Stimulated activated naive CD8-positive, alpha-beta T cell treated with anti-CD3 and anti-CD28 coated beads, Interleukin-15, Interleukin-2, amounts not matched to agents 100 ng/mL and 50 ng/mL, for 24 hours (primary cell): Measurements from ENCODE around the gene FASTK.
"Not testable (repeated sequence)": the region's sequence is repeated elsewhere in the genome, so short reads cannot be mapped to it uniquely, and the experiment has no call there.

Source experiments
- H3K27ac Mint-ChIP-seq: one replicate; pipeline ENCODE4 v1.8.0; 2021; ENCODE audit warnings: mild to moderate bottlenecking, mixed read lengths
- H3K27me3 Mint-ChIP-seq: one replicate; pipeline ENCODE4 v1.8.0; 2021; ENCODE audit warnings: mixed read lengths
- H3K36me3 Mint-ChIP-seq: one replicate; pipeline ENCODE4 v1.8.0; 2021; ENCODE audit warnings: low read depth, mixed read lengths
- H3K4me1 Mint-ChIP-seq: one replicate; pipeline ENCODE4 v1.8.0; 2021; ENCODE audit warnings: low read depth, mixed read lengths
- H3K4me3 Mint-ChIP-seq: one replicate; pipeline ENCODE4 v1.8.0; 2021; ENCODE audit warnings: mild to moderate bottlenecking, mixed read lengths
- H3K9me3 Mint-ChIP-seq: one replicate; pipeline ENCODE4 v1.8.0; 2021; ENCODE audit warnings: mixed read lengths

The FASTK gene

DNA sequence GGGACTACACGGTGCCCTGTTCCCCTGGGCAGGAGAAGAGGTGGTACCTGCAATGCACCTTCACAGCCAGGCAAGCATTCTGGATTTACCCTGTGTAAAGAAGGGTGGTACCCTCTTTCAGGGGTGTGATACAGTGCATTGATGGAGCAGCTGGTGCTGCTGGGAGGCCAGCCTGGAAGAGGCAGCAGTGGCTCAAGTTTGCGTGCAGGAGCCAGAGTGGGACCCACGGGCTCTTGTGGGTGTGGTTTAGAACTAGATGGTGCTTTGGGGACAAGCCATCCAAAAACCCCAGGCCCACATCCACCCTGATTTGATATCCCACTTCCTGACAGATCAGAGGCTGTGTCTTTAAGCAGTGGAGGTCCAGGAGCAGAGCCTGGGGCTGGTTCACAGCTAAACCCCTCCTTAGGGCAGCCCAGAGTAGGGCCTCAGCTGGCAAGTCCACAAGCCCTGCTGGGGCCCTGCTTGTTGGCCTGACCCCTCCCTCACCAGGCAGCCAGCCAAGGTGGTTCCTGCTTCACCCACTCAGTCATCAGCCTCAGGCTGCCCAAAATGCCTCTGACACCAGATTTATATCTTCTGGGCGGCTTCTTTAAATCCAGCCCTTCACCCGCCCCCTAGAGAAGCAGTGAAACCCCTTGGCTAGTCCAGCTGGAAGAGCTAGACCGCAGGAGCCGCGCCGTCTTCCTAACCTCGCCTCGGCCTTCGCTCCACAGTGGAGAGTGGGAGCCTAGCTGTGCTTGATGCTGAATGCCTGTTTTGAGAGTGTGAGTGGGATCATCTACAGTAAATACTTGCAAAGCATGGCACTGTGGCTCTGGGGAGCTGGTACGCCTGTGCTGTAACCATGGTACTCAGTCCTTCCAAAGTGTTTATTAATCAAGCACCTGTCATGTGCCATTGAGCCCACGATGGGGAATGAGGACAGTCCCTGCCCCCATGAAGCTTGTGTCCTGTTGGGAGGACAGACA, 33.7 kb downstream of the FASTK start:
- Mint-ChIP-seq H3K4me3 (no peak overlapping the region), H3K4me1 (no peaks in the 10 kb centered on the region), H3K36me3 (no peaks in the 10 kb centered on the region), H3K27ac (no peak overlapping the region), H3K27me3 (no peaks in the 10 kb centered on the region), H3K9me3 (no peaks in the 10 kb centered on the region)

DNA sequence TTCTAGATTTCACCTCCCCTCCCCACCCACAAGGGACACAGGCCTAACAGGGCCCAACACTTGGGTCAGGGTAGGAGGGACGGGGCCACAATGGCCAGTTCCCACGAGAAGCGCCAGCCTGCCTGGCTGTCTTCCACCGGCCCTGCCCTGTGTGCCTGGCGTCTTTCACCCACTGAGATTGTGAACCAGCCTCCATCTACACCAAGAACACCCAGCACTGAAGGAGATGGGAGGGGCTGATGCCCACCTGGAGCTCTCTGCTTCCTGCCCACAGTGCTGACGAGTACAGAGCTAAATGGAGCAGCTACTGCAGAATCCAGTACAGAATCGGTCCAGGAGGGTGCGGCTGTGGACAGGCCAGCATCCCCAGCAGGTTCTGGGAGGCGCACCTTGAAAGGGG, 34.6 kb downstream of the FASTK start:
- H3K4me1 Mint-ChIP-seq, result no peaks in the 10 kb centered on the region
- no peaks in the 10 kb centered on the region for H3K9me3 Mint-ChIP-seq
- H3K4me3 Mint-ChIP-seq, result no peak overlapping the region
- H3K27me3 Mint-ChIP-seq, result no peaks in the 10 kb centered on the region
- no peak overlapping the region for H3K27ac Mint-ChIP-seq
- no peaks in the 10 kb centered on the region for H3K36me3 Mint-ChIP-seq

DNA sequence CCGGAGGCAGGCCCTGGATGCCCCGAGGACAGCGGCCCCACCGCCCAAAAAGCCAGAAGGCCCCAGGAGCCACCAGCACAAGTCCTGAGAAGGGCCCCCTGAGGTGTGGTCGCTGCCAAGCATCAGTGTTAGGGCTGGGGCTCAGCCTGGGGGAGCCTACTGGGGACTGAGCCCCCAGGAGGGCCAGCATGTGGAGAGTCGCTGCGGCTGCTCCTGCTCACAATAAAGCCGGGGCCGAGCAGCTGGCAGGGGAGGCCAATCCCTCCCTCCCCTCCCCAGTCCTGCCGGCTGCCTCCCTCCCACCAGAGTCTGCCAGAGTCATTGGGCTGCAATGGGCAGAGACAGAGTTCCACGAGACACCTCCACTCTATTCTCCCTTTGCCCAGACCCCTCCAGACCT, 35.3 kb downstream of the FASTK start:
- Mint-ChIP-seq H3K9me3 (no peaks in the 10 kb centered on the region), H3K4me1 (no peaks in the 10 kb centered on the region), H3K27ac (no peak overlapping the region), H3K27me3 (no peaks in the 10 kb centered on the region), H3K36me3 (no peaks in the 10 kb centered on the region), H3K4me3 (no peak overlapping the region)

DNA sequence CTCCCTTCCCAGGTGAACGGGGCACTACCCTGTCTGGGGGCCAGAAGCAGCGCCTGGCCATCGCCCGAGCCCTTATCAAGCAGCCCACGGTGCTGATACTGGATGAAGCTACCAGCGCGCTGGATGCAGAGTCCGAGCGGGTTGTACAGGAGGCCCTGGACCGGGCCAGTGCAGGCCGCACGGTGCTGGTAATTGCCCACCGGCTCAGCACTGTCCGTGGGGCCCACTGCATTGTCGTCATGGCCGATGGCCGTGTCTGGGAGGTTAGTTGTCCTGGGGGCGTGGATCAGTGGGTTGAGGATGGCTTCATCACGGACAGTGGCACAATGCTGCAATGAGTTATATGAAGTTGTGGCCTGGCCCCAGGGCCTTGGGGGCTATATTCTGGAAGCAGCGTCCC, 36.6 kb downstream of the FASTK start:
- no peaks in the 10 kb centered on the region for H3K36me3 Mint-ChIP-seq
- H3K4me3 Mint-ChIP-seq, result no peak overlapping the region
- H3K27ac Mint-ChIP-seq, result no peak overlapping the region
- no peaks in the 10 kb centered on the region for H3K9me3 Mint-ChIP-seq
- H3K4me1 Mint-ChIP-seq, result peaks cover 13% of the 10 kb centered on the region
- H3K27me3 Mint-ChIP-seq, result no peaks in the 10 kb centered on the region

DNA sequence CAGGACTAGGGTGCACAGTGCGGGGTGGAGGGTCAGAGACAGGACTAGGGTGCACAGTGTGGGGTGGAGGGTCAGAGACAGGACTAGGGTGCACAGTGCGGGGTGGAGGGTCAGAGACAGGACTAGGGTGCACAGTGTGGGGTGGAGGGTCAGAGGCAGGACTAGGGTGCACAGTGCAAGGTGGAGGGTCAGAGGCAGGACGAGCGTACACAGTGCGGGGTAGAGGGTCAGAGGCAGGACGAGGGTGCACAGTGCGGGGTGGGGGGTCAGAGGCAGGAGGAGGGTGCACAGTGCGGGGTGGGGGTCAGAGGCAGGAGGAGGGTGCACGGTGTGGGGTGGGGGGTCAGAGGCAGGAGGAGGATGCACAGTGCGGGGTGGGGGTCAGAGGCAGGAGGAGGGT, 37.2 kb downstream of the FASTK start:
- not testable (repeated sequence) for H3K36me3 Mint-ChIP-seq, H3K27me3 Mint-ChIP-seq, H3K27ac Mint-ChIP-seq, H3K9me3 Mint-ChIP-seq, H3K4me3 Mint-ChIP-seq
- H3K4me1 Mint-ChIP-seq, result peaks cover 18% of the 10 kb centered on the region

DNA sequence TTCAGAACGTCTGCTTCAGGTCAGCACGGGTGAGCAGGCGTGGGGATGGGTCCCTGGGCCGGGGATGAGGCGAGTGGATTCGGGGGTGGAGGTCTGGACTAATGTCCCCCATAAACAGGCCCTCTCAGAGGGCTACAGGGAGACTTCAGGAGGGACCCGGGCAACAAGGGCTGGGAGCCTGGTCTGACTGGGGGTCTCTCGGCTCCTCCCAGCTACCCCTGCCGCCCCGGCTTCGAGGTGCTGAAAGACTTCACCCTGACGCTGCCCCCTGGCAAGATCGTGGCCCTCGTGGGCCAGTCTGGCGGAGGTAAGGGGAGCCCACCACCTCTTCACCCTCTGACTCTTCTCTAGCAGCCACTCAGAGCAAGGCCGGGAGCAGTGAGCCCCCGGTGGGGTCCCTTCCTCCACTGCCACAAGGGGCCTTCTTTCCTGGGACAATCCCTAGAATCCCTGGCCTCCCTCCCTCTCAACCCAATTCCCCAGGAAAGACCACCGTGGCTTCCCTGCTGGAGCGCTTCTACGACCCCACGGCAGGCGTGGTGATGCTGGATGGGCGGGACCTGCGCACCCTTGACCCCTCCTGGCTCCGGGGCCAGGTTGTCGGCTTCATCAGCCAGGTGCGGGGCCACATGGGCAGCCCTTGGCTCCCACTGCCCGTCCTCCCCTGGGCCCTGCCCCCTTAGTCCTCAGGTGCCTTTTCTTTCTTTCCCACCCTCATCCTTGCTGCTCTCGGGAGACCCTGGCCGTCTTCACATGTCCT, 39.8 kb downstream of the FASTK start:
- Mint-ChIP-seq H3K9me3 (no peaks in the 10 kb centered on the region), H3K36me3 (no peaks in the 10 kb centered on the region), H3K4me3 (no peak overlapping the region), H3K27ac (no peak overlapping the region), H3K27me3 (no peaks in the 10 kb centered on the region), H3K4me1 (peaks cover 25% of the 10 kb centered on the region)

DNA sequence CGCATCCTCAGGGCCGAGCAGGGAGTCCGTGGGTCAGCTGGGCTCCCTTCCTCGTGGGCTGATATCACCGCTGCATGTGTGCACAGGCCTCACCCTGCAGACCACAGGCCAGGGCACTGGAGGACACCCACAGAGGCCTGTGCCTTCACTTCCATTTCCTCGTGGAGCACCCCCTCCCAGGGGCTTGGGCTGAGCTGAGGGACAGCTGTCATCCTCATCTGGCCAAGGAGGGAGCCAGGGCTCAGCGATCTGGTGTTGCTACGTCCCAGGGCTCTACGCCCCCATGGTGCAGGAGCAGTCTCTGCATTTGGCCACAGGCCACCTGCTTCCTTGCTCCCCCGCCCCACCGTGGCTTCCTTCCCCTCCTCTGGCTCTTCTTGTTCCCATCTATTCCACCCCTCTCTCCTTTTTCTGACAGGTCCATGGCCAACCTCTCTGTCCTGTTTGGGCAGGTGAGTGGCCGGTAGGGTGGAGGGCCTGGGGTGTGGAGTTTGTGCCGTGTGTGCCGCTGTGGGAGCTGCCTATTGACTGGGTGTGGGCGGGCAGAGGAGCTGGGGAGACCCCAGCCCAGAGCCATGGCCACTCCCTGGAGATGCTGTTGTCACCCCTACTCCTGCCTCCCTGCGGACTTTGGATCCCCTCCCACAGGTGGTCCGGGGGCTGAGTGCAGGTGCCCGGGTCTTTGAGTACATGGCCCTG, 40.6 kb downstream of the FASTK start:
- H3K27ac Mint-ChIP-seq, result peak overlapping the region; percentile 91

DNA sequence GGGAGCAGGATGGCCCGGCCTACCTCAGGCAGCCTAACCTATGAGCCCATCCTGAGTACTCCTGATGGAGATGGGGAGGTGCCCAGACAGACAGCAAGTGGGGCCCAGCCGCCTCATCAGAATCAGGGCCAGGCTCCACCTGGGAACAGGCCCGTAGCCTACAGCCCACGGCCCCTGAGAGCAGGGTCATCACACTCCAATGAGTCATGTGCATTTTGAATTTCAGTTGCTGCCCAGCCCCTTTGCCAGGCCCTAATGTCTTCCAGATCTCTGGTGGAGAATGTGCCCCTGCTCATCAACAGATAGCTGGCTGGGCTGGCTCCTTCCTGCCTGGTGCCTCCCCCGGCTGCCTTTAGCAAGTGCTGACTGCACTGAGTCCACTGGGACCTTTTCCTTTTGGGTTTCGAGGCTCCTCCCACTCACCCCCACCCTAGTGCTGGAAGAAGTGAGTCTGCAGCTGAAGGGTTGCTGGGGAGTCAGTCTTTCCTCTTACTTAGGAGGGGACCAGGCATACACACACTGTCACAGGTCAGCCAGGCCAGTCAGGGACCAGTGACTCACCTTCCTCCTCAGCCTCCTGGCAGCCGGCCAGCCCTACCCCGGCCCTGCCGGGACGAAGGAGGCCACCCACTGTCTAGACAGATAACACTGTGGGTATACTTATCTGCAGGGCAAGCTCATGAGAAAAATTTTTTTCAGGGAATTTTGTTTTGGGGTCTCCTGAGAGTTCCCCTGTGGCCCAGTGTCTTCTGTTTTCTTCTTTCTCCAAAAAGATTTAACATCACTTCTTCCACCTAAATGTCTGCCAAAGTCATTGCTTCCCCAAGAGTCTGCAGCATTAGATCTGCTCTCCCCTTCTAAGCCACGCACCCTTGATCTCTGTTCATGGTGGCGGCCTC, 41.4 kb downstream of the FASTK start:
- Mint-ChIP-seq H3K36me3 (no peaks in the 10 kb centered on the region), H3K27me3 (no peaks in the 10 kb centered on the region), H3K4me1 (peaks cover 25% of the 10 kb centered on the region), H3K4me3 (peak overlapping the region; percentile 56), H3K9me3 (no peaks in the 10 kb centered on the region), H3K27ac (peak overlapping the region; percentile 91)

More for the DNA sequence above, 40.6 kb downstream of the FASTK start:
- peaks cover 25% of the 10 kb centered on the region for H3K4me1 Mint-ChIP-seq
- H3K36me3 Mint-ChIP-seq, result no peaks in the 10 kb centered on the region
- H3K9me3 Mint-ChIP-seq, result no peaks in the 10 kb centered on the region
- H3K4me3 Mint-ChIP-seq, result peak overlapping the region; percentile 56
- H3K27me3 Mint-ChIP-seq, result no peaks in the 10 kb centered on the region

DNA sequence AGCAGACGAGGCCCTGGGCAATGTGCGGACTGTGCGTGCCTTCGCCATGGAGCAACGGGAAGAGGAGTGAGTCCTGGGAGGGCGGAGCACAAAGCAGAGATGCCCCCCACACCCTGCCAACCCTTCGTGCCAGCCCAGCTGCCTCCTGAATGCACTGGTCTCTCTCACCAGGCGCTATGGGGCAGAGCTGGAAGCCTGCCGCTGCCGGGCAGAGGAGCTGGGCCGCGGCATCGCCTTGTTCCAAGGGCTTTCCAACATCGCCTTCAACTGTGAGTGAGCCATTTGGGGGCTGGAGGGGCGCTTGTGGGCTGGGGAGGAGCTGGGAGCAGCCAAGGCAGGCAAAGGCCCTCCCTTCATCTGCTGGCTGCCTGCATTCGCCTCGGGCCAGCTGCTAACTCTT, 44.7 kb downstream of the FASTK start:
- no peak overlapping the region for H3K4me3 Mint-ChIP-seq
- no peaks in the 10 kb centered on the region for H3K9me3 Mint-ChIP-seq
- H3K4me1 Mint-ChIP-seq, result peaks cover 25% of the 10 kb centered on the region
- H3K27me3 Mint-ChIP-seq, result no peaks in the 10 kb centered on the region
- H3K36me3 Mint-ChIP-seq, result peaks cover 5% of the 10 kb centered on the region
- H3K27ac Mint-ChIP-seq, result peak overlapping the region; percentile 45

DNA sequence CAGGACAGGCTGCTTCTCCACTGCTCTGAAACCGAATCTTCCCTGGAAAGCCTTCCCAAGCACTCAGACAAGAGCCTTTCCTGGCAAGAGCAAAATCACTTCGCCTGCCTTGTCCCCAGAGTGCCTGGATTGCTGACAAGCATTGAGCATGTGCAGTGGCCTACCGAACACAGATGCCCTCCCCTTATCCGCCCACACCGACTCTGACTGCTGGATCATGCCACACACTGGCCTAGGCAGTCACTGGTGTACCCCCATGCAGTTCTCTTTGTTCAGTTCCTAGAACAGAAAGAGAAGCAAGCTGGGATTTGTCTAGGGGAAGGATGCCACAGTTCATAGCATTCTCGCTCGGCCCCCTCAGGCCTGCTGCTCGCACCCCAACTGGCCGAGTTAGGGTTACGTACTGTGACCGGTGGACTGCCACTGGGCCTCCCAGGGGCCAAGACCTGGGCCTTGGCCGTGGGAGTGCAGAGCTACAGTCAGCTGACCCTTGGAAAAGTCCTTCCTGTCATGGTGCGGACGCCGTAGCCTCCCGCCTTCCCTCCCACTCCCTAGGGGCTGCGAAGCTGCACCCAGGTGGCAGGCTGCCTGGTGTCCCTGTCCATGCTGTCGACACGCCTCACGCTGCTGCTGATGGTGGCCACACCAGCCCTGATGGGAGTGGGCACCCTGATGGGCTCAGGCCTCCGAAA, 45.4 kb downstream of the FASTK start:
- Mint-ChIP-seq H3K4me1 (peaks cover 24% of the 10 kb centered on the region), H3K27me3 (no peaks in the 10 kb centered on the region), H3K27ac (no peak overlapping the region), H3K9me3 (no peaks in the 10 kb centered on the region), H3K4me3 (no peak overlapping the region), H3K36me3 (peaks cover 5% of the 10 kb centered on the region)

DNA sequence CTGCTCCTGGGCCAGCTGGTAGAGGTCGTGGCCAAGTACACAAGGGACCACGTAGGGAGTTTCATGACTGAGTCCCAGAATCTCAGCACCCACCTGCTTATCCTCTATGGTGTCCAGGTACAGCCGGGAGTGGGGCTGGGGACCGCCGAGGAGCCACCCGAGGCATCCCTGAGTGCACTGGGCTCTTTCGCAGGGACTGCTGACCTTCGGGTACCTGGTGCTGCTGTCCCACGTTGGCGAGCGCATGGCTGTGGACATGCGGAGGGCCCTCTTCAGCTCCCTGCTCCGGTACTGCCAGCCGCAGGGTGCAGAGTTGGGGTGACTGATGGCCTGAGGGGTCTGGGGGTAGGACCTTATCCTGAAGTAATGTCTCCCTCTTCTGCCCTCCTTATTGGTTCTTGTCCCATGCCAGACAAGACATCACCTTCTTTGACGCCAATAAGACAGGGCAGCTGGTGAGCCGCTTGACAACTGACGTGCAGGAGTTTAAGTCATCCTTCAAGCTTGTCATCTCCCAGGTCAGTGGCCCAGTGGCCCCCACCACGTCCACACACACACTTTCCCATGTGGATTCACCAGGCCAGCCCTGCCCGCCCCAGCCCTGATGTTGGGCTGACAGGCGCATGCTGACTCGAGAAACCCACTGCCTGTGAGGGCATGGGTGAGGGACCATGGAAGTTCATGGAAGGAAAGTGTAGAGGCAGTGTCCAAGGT, 46.1 kb downstream of the FASTK start:
- Mint-ChIP-seq H3K4me1 (peaks cover 23% of the 10 kb centered on the region), H3K27me3 (no peaks in the 10 kb centered on the region), H3K27ac (no peak overlapping the region), H3K9me3 (no peaks in the 10 kb centered on the region), H3K36me3 (peaks cover 9% of the 10 kb centered on the region), H3K4me3 (no peak overlapping the region)

DNA sequence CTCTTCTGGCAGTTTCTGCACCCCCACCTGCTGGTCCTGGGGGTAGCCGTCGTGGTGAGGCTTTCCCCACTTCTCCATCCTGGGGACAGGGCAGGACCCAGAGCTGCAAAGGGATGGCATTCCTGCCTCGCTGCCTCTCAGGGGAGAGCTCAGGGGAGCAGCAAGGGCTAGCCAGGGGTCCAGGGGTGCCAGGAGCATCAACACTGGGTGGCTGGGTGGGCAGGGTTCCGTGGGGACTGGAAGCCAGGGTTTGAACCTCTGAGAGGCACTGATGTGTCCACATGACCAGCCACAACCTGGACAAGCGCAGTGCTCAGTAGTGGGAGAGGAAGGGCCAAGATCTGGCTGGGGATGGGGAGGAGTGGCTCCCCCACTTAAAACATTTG, 46.8 kb downstream of the FASTK start:
- no peaks in the 10 kb centered on the region for H3K9me3 Mint-ChIP-seq
- H3K27ac Mint-ChIP-seq, result no peak overlapping the region
- H3K4me3 Mint-ChIP-seq, result no peak overlapping the region
- peaks cover 13% of the 10 kb centered on the region for H3K36me3 Mint-ChIP-seq
- no peaks in the 10 kb centered on the region for H3K27me3 Mint-ChIP-seq
- H3K4me1 Mint-ChIP-seq, result peaks cover 23% of the 10 kb centered on the region
